MM.1S (cell line): ENCODE results near the gene HS2ST1.

Source experiments
- EZH2 ChIP-seq: fragments of 300-600 bp; sonication (generic); optimal IDR thresholded peaks from 2 replicates; pipeline ENCODE3; 2017; ENCODE audit warnings: low read depth, mild to moderate bottlenecking, antibody characterized with exemption, low read length, mixed read lengths
- TF ChIP-seq, protein P1 (sequence below): fragments of 300-600 bp; sonication (generic); IDR thresholded peaks from 2 replicates; pipeline ENCODE4 v1.5.1; 2016; ENCODE audit warnings: antibody characterized with exemption, low read length, mixed read lengths

DNA sequence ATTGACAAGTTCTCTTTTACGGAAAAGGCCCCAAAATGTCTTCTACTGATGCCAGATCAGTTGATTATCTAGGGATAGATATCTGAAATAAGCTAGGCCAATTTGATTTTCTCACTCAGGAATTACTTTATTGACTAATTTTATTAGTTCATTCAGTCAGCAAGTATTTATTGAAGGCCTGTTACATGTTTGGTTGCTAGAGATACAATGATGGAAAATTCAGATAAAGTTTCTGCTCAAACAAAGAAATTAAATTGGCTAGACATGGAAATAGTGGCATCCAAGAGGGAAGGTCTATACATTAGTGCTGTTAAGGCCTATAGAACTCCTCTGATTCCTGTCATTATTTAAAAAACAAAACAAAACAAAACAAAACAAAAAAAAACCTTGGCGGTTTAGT, 56.5 kb downstream of the HS2ST1 start:
- TF ChIP-seq, protein P1, sequence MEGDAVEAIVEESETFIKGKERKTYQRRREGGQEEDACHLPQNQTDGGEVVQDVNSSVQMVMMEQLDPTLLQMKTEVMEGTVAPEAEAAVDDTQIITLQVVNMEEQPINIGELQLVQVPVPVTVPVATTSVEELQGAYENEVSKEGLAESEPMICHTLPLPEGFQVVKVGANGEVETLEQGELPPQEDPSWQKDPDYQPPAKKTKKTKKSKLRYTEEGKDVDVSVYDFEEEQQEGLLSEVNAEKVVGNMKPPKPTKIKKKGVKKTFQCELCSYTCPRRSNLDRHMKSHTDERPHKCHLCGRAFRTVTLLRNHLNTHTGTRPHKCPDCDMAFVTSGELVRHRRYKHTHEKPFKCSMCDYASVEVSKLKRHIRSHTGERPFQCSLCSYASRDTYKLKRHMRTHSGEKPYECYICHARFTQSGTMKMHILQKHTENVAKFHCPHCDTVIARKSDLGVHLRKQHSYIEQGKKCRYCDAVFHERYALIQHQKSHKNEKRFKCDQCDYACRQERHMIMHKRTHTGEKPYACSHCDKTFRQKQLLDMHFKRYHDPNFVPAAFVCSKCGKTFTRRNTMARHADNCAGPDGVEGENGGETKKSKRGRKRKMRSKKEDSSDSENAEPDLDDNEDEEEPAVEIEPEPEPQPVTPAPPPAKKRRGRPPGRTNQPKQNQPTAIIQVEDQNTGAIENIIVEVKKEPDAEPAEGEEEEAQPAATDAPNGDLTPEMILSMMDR: no peak
- TF ChIP-seq EZH2: no peak
